ENCODE measurements around the gene SGTA.

DNA sequence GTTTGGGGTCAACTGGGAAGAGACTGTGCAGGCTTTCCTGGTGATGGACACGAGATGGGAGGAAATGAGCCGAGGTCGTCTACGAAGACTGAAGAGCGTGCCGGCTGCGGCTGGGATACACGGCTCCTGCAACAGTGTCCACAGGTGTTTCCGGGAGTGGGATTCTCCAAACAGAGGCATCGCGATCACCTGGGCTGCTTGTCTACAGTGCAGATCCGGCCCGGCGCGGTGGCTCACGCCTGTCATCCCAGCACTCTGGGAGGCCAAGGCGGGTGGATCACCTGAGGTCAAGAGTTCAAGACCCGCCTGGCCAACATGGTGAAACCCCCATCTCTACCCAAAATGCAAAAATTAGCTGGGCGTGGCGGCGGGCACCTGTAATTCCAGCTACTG lies 31.6 kb downstream of the SGTA start:
- TF ChIP-seq YY1 (IDR thresholded peaks at IDR 0.05), result no peak
- TF ChIP-seq, protein P1, sequence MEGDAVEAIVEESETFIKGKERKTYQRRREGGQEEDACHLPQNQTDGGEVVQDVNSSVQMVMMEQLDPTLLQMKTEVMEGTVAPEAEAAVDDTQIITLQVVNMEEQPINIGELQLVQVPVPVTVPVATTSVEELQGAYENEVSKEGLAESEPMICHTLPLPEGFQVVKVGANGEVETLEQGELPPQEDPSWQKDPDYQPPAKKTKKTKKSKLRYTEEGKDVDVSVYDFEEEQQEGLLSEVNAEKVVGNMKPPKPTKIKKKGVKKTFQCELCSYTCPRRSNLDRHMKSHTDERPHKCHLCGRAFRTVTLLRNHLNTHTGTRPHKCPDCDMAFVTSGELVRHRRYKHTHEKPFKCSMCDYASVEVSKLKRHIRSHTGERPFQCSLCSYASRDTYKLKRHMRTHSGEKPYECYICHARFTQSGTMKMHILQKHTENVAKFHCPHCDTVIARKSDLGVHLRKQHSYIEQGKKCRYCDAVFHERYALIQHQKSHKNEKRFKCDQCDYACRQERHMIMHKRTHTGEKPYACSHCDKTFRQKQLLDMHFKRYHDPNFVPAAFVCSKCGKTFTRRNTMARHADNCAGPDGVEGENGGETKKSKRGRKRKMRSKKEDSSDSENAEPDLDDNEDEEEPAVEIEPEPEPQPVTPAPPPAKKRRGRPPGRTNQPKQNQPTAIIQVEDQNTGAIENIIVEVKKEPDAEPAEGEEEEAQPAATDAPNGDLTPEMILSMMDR (IDR thresholded peaks at IDR 0.05; ENCODE audit: low read depth, low read length, missing input control), result no peak
- no peak for TF ChIP-seq HNF4G (IDR thresholded peaks at IDR 0.05)
- TF ChIP-seq GABPA (IDR thresholded peaks at IDR 0.05 in 1 of 2, conservative IDR thresholded peaks at IDR 0.05 in 1 of 2), result no peak
- no peak for TF ChIP-seq JUND (IDR thresholded peaks at IDR 0.05)
- no peak for TF ChIP-seq SP1 (IDR thresholded peaks at IDR 0.05)
- TF ChIP-seq, protein P2, sequence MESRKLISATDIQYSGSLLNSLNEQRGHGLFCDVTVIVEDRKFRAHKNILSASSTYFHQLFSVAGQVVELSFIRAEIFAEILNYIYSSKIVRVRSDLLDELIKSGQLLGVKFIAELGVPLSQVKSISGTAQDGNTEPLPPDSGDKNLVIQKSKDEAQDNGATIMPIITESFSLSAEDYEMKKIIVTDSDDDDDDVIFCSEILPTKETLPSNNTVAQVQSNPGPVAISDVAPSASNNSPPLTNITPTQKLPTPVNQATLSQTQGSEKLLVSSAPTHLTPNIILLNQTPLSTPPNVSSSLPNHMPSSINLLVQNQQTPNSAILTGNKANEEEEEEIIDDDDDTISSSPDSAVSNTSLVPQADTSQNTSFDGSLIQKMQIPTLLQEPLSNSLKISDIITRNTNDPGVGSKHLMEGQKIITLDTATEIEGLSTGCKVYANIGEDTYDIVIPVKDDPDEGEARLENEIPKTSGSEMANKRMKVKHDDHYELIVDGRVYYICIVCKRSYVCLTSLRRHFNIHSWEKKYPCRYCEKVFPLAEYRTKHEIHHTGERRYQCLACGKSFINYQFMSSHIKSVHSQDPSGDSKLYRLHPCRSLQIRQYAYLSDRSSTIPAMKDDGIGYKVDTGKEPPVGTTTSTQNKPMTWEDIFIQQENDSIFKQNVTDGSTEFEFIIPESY (IDR thresholded peaks at IDR 0.05), result no peak
- TF ChIP-seq TAF1 (conservative IDR thresholded peaks at IDR 0.05), result no peak
- TF ChIP-seq NR2F2 (IDR thresholded peaks at IDR 0.05), result no peak
- TF ChIP-seq FOXA2 (IDR thresholded peaks at IDR 0.05), result no peak
- TF ChIP-seq RXRA (IDR thresholded peaks at IDR 0.05), result no peak
- TF ChIP-seq EGR1 (IDR thresholded peaks at IDR 0.05; ENCODE audit: low read depth in 2 of 2), result no peak
